ENCODE results near the gene C16orf95. TPM values are rescaled to one million over a fixed set of nuclear protein-coding genes. Genes with fewer than 3 reads are reported as not detected.
A peak's percentile ranks its signal among the peaks of the same experiment; 100 is the strongest.

Gene C16orf95
- total and polyA plus RNA-seq, 3 donors from 2014 or later = 53.1 to 203 (median 71.9) TPM

GRCh38 chr16:87278191-87279093, 38.8 kb downstream of the C16orf95 start:
- WGBS, 2 donors = 57 to 70% methylated on average over 37 to 38 of the region's 38 CpGs

GRCh38 chr16:87276924-87277323, 40.3 kb downstream of the C16orf95 start:
- no peaks in the 10 kb centered on the region for H3K9me3 ChIP-seq
- DNase-seq = no peak
- 87 to 89% methylated on average over 11 of the region's 11 CpGs for WGBS, 2 donors
- no peak overlapping the region for H3K4me3 ChIP-seq
- no peaks in the 10 kb centered on the region for H3K27me3 ChIP-seq
- no peaks in the 10 kb centered on the region for H3K4me1 ChIP-seq
- H3K36me3 ChIP-seq (ENCODE audit: low read depth, missing control alignments) = no peaks in the 10 kb centered on the region
- H3K27ac ChIP-seq = no peak overlapping the region
- intact Hi-C loops (cut with DNase I; ENCODE audit: low total_unique reads) = loop anchor here (5.0 kb wide), 1 partner anchor 715 kb away; no protein-coding TSS in a partner anchor
- TF ChIP-seq CTCF (IDR thresholded peaks at IDR 0.05) (no peak), POLR2A (IDR thresholded peaks at IDR 0.05) (no peak)

More at GRCh38 chr16:87278191-87279093, 38.8 kb downstream of the C16orf95 start:
- Histone ChIP-seq H3K9me3 (no peaks in the 10 kb centered on the region), H3K4me3 (no peak overlapping the region), H3K27ac (no peak overlapping the region), H3K27me3 (no peaks in the 10 kb centered on the region), H3K36me3 (ENCODE audit: low read depth, missing control alignments) (no peaks in the 10 kb centered on the region), H3K4me1 (no peaks in the 10 kb centered on the region)
- DNase-seq = peak; percentile 87
- intact Hi-C loops (cut with DNase I; ENCODE audit: low total_unique reads) = loop anchor here (5.0 kb wide), 1 partner anchor 716 kb away; no protein-coding TSS in a partner anchor
- TF ChIP-seq CTCF (IDR thresholded peaks at IDR 0.05) = peak; percentile 80 to 92 (median 91)
- no peak for TF ChIP-seq POLR2A (IDR thresholded peaks at IDR 0.05)

- DNase-seq = no peak
- intact Hi-C loops (cut with DNase I; ENCODE audit: low total_unique reads) = loop anchor here (5.0 kb wide), 1 partner anchor 714 kb away; no protein-coding TSS in a partner anchor
- no peak overlapping the region for H3K27ac ChIP-seq
- no peaks in the 10 kb centered on the region for H3K27me3 ChIP-seq
- TF ChIP-seq POLR2A (IDR thresholded peaks at IDR 0.05) (no peak), CTCF (IDR thresholded peaks at IDR 0.05) (no peak)
- 79 to 90% methylated on average over 16 of the region's 16 CpGs for WGBS, 2 donors
- H3K4me3 ChIP-seq = no peak overlapping the region
- H3K4me1 ChIP-seq = no peaks in the 10 kb centered on the region
- H3K9me3 ChIP-seq = no peaks in the 10 kb centered on the region
- H3K36me3 ChIP-seq (ENCODE audit: low read depth, missing control alignments) = no peaks in the 10 kb centered on the region
Measured at GRCh38 chr16:87276091-87276701, 41.0 kb downstream of the C16orf95 start.

- 82 to 85% methylated on average over 3 to 4 of the region's 4 CpGs for WGBS, 2 donors
- Histone ChIP-seq H3K27me3 (no peaks in the 10 kb centered on the region), H3K4me1 (no peaks in the 10 kb centered on the region), H3K36me3 (ENCODE audit: low read depth, missing control alignments) (no peaks in the 10 kb centered on the region), H3K27ac (no peak overlapping the region), H3K9me3 (no peaks in the 10 kb centered on the region), H3K4me3 (no peak overlapping the region)
- DNase-seq = no peak
- TF ChIP-seq POLR2A (IDR thresholded peaks at IDR 0.05) (no peak), CTCF (IDR thresholded peaks at IDR 0.05) (no peak)
- intact Hi-C loops (cut with DNase I; ENCODE audit: low total_unique reads) = loop anchor here (5.0 kb wide), 1 partner anchor 712 kb away; no protein-coding TSS in a partner anchor
Measured at GRCh38 chr16:87274794-87275193, 42.4 kb downstream of the C16orf95 start.
